Mucosa of stomach (tissue), 1 donor: ENCODE data around the gene FGD6.

Experiments used
- H3K27me3 ChIP-seq: one replicate; pipeline ENCODE4 v1.7.0; 2013; ENCODE audit warnings: mild to moderate bottlenecking, low read length; ENCODE audit not compliant: control insufficient read depth, insufficient read depth
- H3K36me3 ChIP-seq: one replicate; pipeline ENCODE4 v1.7.0; 2013; ENCODE audit warnings: low read length; ENCODE audit not compliant: control insufficient read depth, insufficient read depth
- H3K4me1 ChIP-seq: one replicate; pipeline ENCODE4 v1.7.0; 2013; ENCODE audit warnings: mild to moderate bottlenecking, low read length; ENCODE audit not compliant: control insufficient read depth, insufficient read depth
- H3K4me3 ChIP-seq: one replicate; pipeline ENCODE4 v1.7.0; 2013; ENCODE audit warnings: low read length
- H3K9ac ChIP-seq: one replicate; pipeline ENCODE4 v1.7.0; 2013; ENCODE audit warnings: mild to moderate bottlenecking, low read length, moderate library complexity
- H3K9me3 ChIP-seq: one replicate; pipeline ENCODE4 v1.7.0; 2013; ENCODE audit warnings: mild to moderate bottlenecking, low read length, moderate library complexity; ENCODE audit not compliant: control insufficient read depth
- donor health status: Pancreatic carcinoma.

The FGD6 gene

DNA sequence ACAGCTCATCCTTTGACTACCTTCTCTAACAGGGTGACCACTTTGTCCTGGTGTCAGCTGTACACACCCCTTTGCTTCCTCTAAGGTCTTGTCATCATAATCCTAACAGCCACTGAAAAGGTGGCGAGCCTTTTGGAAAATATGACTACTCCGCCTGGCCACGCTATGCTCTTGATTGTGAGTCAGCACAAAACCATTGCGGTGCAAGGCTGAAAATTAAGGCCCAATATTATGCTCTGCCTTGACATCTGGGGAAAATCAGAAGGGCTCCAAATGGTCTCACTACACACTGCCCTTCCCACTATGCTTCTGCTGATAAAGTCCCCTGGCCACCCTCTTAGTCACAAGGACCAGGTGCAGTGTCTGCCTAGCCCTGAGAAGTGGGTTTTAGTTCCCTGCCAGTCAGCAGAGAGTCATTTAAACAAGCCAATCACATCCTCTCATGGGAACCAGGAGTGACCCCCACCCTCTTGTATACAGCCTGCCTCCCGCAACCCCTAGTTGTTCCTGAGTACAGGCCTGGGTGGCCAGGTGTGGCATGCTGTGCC is 34.3 kb downstream of the FGD6 start:
- Histone ChIP-seq H3K9ac (no peak overlapping the region), H3K4me3 (no peak overlapping the region), H3K4me1 (no peaks in the 10 kb centered on the region), H3K36me3 (no peaks in the 10 kb centered on the region), H3K27me3 (no peaks in the 10 kb centered on the region), H3K9me3 (no peaks in the 10 kb centered on the region)

DNA sequence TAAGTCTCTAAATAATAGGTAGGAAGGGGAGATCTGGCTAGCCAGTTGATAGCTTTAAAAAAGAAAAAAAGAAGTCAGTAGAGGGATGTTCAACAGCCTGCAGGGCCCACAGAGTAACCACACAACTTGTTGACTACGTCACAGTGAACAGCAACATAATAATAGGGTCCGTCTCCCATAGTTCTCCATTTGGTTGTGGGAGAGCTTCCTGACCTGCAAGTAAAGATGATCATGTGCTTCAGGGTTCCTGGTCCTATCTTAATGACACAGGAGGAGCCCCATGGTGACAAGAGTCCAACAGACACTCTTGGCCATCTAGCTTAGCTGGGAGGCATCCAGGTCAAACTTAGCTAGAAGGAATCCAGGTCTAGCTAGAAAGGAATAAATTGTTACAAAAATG is 36.2 kb downstream of the FGD6 start:
- H3K36me3 ChIP-seq = no peaks in the 10 kb centered on the region
- H3K9ac ChIP-seq = no peak overlapping the region
- H3K4me1 ChIP-seq = no peaks in the 10 kb centered on the region
- no peak overlapping the region for H3K4me3 ChIP-seq
- H3K27me3 ChIP-seq = no peaks in the 10 kb centered on the region
- H3K9me3 ChIP-seq = no peaks in the 10 kb centered on the region

- H3K27me3 ChIP-seq = no peaks in the 10 kb centered on the region
- no peaks in the 10 kb centered on the region for H3K9me3 ChIP-seq
- H3K36me3 ChIP-seq = no peaks in the 10 kb centered on the region
- no peak overlapping the region for H3K9ac ChIP-seq
- no peak overlapping the region for H3K4me3 ChIP-seq
- H3K4me1 ChIP-seq = no peaks in the 10 kb centered on the region
Measured at GRCh38 chr12:95179011-95179410, 38.3 kb downstream of the FGD6 start.

DNA sequence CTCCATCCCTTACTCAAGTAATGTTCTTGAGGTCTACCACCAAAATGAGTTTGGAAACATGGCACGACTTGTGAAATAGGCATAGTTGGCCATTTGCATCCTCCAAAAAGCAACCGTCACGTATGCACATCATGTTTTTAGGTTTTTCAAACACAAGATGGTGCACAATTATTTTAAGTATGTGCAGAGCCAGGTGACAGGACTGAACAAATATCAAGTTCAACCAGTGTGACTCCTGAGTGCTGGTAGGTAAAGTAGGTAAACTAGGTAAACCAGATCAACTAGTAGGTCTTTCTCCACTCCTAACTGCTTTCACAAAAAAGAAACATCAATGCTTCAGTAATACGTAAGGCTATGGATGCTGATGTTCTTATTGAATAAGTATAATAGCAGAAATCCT is 39.1 kb downstream of the FGD6 start:
- Histone ChIP-seq H3K4me3 (no peak overlapping the region), H3K36me3 (no peaks in the 10 kb centered on the region), H3K9ac (no peak overlapping the region), H3K4me1 (peaks cover 5% of the 10 kb centered on the region), H3K27me3 (no peaks in the 10 kb centered on the region), H3K9me3 (no peaks in the 10 kb centered on the region)

DNA sequence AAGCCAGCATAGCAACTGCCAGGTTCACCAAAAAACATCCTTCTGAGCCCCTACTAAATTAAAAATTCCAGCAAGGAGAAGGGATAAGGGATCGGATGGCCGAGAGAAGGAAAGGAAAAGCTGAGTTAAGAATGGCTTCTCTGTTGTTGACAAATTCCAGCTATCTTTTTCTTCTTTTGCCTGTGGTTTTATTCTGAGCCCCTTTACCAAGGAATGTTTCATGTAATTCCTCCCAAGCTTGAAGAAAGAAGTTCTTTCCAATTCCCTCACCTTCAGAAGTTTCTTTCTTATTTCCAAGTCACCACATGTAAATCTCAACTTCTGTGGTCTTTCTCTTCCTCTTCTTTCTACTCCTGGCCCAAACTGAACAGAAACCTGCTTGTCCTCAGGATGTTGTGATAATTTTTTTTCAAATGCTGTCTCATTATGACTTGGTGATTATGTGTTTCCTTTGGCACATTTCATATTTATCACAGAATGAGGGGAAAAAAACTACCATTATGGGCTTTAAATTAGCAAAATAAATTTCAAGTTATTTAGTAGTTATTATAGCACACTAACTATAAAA is 40.0 kb downstream of the FGD6 start:
- Histone ChIP-seq H3K9ac (no peak overlapping the region), H3K4me3 (no peak overlapping the region), H3K36me3 (no peaks in the 10 kb centered on the region), H3K27me3 (no peaks in the 10 kb centered on the region), H3K9me3 (no peaks in the 10 kb centered on the region), H3K4me1 (peaks cover 8% of the 10 kb centered on the region)

- Histone ChIP-seq H3K36me3 (no peaks in the 10 kb centered on the region), H3K9me3 (no peaks in the 10 kb centered on the region), H3K9ac (no peak overlapping the region)
Measured at GRCh38 chr12:95173392-95174251, 43.6 kb downstream of the FGD6 start.

DNA sequence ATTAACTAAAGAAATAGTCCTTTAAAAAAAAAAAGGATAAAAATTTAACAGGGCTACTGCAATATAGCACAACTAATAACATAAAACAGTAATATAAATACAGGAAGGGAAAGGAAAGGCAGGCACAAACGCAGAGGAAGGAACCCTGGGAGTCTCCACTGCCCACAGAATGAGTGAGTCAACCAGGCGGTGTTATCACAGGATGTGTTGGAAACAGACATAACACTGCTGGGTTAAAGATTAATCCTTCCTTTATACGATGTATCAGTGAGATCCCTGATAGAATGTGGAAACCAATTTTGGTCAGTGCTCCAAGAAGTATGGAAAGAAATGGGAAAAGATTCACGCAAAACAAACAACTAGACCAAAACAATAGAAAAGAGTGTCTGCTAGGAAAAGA is 47.9 kb downstream of the FGD6 start:
- H3K9ac ChIP-seq = no peak overlapping the region
- H3K4me1 ChIP-seq = peaks cover 21% of the 10 kb centered on the region
- no peaks in the 10 kb centered on the region for H3K9me3 ChIP-seq
- no peaks in the 10 kb centered on the region for H3K36me3 ChIP-seq
- no peaks in the 10 kb centered on the region for H3K27me3 ChIP-seq
- H3K4me3 ChIP-seq = no peak overlapping the region

More at GRCh38 chr12:95173392-95174251, 43.6 kb downstream of the FGD6 start:
- Histone ChIP-seq H3K4me1 (peaks cover 21% of the 10 kb centered on the region), H3K27me3 (no peaks in the 10 kb centered on the region), H3K4me3 (no peak overlapping the region)

DNA sequence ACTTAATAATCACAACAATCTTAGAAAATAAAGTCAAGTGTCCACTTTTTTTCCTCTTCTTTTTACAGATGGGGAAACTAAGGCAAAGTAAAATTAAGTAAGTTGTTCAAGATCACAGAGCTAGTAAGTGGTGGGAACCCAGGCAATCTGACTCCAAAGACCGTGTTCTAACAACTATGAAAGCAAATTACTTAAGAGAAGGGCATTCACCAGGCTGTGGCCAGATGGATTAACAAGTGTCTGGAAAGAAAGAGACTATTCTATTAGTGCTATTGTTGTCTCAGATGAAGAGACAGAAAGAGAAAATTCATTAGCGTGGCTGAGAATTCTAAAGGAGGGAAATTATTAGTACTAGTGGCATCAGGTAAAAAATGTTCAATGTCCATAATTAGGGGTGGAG is 48.5 kb downstream of the FGD6 start:
- Histone ChIP-seq H3K9ac (no peak overlapping the region), H3K4me3 (no peak overlapping the region), H3K36me3 (no peaks in the 10 kb centered on the region), H3K9me3 (no peaks in the 10 kb centered on the region), H3K4me1 (peaks cover 21% of the 10 kb centered on the region), H3K27me3 (no peaks in the 10 kb centered on the region)

DNA sequence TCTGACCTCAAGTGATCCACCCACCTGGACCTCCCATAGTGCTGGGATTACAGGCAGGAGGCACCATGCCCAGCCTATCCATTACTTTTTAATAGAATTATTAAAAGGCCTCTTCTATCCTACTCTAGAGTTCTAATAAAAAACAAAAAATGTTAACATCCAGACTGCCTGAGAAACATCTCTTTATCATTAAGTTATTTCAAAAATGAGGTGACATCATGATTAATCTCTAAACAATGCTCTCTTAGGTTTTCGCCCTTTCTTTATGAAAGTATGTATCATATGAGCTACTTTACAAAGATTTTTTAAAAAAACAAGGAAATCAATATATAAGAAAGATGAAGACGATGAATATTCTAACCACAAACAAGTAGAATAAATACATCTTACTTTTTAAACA is 52.6 kb downstream of the FGD6 start:
- Histone ChIP-seq H3K9me3 (no peaks in the 10 kb centered on the region), H3K9ac (no peak overlapping the region), H3K4me3 (no peak overlapping the region), H3K27me3 (no peaks in the 10 kb centered on the region), H3K36me3 (no peaks in the 10 kb centered on the region), H3K4me1 (peaks cover 6% of the 10 kb centered on the region)

DNA sequence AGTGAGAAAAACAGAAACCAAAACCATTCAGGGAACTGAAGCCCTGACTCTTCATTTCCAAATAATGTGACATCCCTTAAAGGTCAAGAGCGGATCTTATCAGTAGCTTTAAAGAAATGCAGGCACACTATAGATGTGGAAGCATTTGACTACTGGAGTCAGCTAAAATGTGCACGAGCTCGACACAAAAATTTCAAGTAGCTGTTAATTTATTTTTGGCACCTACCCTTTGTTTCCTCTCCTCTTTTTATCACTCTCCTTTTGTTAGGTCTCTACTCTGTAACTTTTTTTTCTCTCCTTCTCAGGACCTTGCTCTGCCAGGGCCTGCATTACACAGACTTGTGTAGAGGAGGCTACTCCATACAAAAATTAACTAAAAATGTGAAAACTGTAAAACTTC is 58.3 kb downstream of the FGD6 start:
- H3K27me3 ChIP-seq = no peaks in the 10 kb centered on the region
- no peaks in the 10 kb centered on the region for H3K4me1 ChIP-seq
- H3K36me3 ChIP-seq = no peaks in the 10 kb centered on the region
- no peak overlapping the region for H3K9ac ChIP-seq
- no peak overlapping the region for H3K4me3 ChIP-seq
- no peaks in the 10 kb centered on the region for H3K9me3 ChIP-seq

DNA sequence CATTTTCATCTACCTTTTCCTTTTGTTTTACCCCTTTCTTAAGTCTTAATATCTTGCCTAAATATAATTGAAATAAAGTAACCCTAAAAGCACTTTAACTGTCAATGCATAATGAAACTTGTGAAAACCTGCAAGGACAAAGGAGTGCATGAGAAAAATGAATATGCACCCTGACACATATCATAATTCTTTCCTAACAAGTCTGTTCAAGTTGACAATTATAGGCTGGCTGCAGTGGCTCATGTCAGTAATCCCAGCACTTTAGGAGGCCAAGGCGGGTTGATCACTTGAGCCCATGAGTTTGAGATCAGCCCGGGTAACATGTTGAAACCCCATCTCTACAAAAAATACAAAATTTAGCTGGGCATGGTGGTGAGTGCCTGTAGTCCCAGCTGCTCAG is 65.4 kb downstream of the FGD6 start:
- H3K4me1 ChIP-seq = no peaks in the 10 kb centered on the region
- H3K36me3 ChIP-seq = no peaks in the 10 kb centered on the region
- no peaks in the 10 kb centered on the region for H3K27me3 ChIP-seq
- no peak overlapping the region for H3K4me3 ChIP-seq
- no peaks in the 10 kb centered on the region for H3K9me3 ChIP-seq
- no peak overlapping the region for H3K9ac ChIP-seq

GRCh38 chr12:95151406-95151805 is 65.9 kb downstream of the FGD6 start:
- Histone ChIP-seq H3K9ac (no peak overlapping the region), H3K27me3 (no peaks in the 10 kb centered on the region), H3K9me3 (no peaks in the 10 kb centered on the region), H3K36me3 (no peaks in the 10 kb centered on the region), H3K4me1 (no peaks in the 10 kb centered on the region), H3K4me3 (no peak overlapping the region)
